Mucosa of stomach (tissue), 1 donor: ENCODE data around the gene SEZ6L.

ENCODE experiments used
- H3K27me3 ChIP-seq: one replicate; pipeline ENCODE4 v1.7.0; 2013; ENCODE audit warnings: mild to moderate bottlenecking, low read length; ENCODE audit not compliant: control insufficient read depth, insufficient read depth
- H3K36me3 ChIP-seq: one replicate; pipeline ENCODE4 v1.7.0; 2013; ENCODE audit warnings: low read length; ENCODE audit not compliant: control insufficient read depth, insufficient read depth
- H3K4me1 ChIP-seq: one replicate; pipeline ENCODE4 v1.7.0; 2013; ENCODE audit warnings: mild to moderate bottlenecking, low read length; ENCODE audit not compliant: control insufficient read depth, insufficient read depth
- H3K4me3 ChIP-seq: one replicate; pipeline ENCODE4 v1.7.0; 2013; ENCODE audit warnings: low read length
- H3K9ac ChIP-seq: one replicate; pipeline ENCODE4 v1.7.0; 2013; ENCODE audit warnings: mild to moderate bottlenecking, low read length, moderate library complexity
- H3K9me3 ChIP-seq: one replicate; pipeline ENCODE4 v1.7.0; 2013; ENCODE audit warnings: mild to moderate bottlenecking, low read length, moderate library complexity; ENCODE audit not compliant: control insufficient read depth
- donor health status: Pancreatic carcinoma.

Gene SEZ6L

DNA sequence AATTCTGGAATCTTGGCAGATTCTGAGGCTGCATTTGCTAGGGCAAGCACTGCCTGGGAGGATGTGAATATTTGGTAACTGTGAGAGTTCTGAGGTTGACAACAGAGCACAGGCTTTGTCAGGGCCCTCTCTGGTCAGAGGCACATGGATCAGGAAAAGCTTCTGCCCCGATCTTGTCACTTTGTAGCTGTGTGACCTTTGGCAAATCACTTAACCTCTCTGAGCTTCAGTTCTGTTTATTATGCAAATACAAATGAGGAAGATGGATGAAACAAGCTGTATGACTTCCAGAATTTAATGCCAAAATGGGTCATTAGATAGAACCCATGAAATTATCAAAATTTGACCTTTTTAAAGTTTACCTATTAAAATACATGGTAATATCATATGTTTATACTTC lies 94.9 kb downstream of the SEZ6L start:
- peaks cover 3% of the 10 kb centered on the region for H3K27me3 ChIP-seq

DNA sequence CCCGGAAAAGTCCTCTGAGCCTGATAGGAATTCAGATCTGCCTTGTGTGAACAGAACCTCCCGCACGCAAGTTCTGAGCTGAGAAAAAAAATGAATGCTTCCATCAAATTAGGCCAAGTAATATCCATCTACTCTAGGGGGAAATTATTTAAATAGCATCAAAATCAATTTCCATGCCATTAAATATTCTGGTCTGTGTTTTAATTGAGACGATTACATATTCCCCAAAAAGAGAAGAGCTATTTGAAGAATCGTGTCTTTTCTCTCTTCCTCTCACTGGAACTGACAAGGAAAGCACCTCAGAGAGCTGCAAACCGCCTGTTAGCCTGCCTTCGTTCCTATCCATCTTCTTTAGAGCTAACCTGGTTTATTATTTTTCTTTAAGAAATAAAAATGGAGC lies 96.0 kb downstream of the SEZ6L start:
- no peak overlapping the region for H3K9ac ChIP-seq
- peaks cover 3% of the 10 kb centered on the region for H3K27me3 ChIP-seq
- no peaks in the 10 kb centered on the region for H3K9me3 ChIP-seq
- no peaks in the 10 kb centered on the region for H3K4me1 ChIP-seq
- no peaks in the 10 kb centered on the region for H3K36me3 ChIP-seq
- no peak overlapping the region for H3K4me3 ChIP-seq

More for the DNA sequence above, 94.9 kb downstream of the SEZ6L start:
- H3K4me3 ChIP-seq = no peak overlapping the region
- H3K9ac ChIP-seq = no peak overlapping the region
- H3K36me3 ChIP-seq = no peaks in the 10 kb centered on the region
- no peaks in the 10 kb centered on the region for H3K9me3 ChIP-seq
- H3K4me1 ChIP-seq = no peaks in the 10 kb centered on the region

DNA sequence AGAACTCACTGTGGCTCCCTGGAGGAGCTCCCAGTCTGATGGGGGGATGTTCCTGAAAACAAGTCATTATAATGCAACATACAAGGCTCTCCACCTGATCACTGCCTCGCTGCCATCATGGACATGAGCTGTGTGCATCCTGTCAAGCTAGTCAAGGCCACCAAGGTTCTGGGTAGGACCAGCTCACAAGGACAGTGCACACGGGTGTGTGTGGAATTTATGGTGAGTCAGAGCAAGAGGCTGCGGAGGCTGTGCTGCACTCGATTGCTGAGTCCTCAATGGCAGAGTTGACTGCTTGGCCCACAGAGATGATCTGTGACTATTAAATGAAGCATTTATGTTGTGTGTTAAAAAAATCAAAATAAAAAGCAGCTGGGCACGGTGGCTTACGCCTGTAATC lies 96.6 kb downstream of the SEZ6L start:
- Histone ChIP-seq H3K27me3 (peaks cover 3% of the 10 kb centered on the region), H3K9me3 (no peaks in the 10 kb centered on the region), H3K4me3 (no peak overlapping the region), H3K4me1 (no peaks in the 10 kb centered on the region), H3K36me3 (no peaks in the 10 kb centered on the region), H3K9ac (no peak overlapping the region)

DNA sequence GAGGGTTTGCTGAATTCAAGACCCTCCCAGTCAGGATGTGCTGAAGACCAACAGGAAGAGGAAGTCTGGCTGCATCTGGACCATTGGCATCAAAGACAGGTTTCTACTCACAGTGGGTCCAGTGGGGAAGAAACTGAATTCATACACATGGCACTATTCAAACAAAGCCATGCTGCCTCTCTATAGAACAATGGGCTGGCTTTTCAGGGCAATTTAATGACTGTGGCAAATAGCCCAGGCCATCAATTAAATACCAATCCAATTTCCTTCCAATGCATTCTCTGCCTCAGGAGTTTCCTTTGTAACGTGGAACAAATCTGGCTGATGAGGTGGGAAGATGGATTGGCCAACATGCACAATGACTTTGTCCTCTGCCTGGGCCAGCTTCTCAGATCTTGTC lies 98.6 kb downstream of the SEZ6L start:
- Histone ChIP-seq H3K9ac (no peak overlapping the region), H3K36me3 (no peaks in the 10 kb centered on the region), H3K4me3 (no peak overlapping the region), H3K9me3 (no peaks in the 10 kb centered on the region), H3K4me1 (no peaks in the 10 kb centered on the region), H3K27me3 (peaks cover 3% of the 10 kb centered on the region)

DNA sequence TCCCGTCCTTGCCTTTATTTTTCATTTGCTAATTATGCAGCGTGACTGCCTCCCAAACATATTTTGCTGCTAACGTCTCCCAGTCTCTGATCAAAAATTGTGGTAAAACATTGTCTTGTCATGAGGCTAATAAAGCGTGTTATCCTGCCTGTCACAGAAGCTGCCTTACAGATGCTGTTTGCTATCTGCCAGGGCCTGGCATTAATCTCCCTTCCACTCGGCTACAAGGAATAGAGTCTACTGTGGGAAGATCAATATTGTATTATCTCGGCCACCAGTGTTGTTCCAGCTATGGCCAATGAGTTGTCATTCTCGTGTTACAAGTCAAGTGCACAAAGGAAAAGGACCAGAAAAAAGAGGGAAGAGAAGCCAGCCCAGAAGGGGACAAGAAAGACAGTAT lies 100.3 kb downstream of the SEZ6L start:
- no peaks in the 10 kb centered on the region for H3K36me3 ChIP-seq
- no peak overlapping the region for H3K9ac ChIP-seq
- no peaks in the 10 kb centered on the region for H3K9me3 ChIP-seq
- H3K27me3 ChIP-seq = peaks cover 3% of the 10 kb centered on the region
- H3K4me3 ChIP-seq = no peak overlapping the region
- no peaks in the 10 kb centered on the region for H3K4me1 ChIP-seq

DNA sequence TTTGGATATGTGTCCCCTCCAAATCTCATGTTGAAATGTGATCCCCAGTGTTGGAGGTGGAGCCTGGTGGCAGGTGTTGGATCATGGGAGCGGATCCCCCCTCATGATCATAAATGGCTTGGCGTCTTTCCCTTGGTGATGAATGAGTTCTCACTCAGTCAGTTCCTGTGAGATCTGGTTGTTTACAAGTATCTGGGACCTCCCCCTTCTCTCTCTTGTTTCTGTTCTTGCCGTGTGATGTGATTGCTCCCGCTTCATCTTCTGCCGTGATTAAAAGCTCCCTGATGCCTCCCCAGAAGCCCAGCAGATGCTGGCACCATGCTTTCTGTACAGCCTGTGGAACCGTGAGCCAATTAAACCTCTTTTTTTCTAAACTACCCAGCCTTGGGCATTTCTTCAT lies 102.2 kb downstream of the SEZ6L start:
- H3K36me3 ChIP-seq = no peaks in the 10 kb centered on the region
- peaks cover 3% of the 10 kb centered on the region for H3K27me3 ChIP-seq
- H3K4me3 ChIP-seq = no peak overlapping the region

DNA sequence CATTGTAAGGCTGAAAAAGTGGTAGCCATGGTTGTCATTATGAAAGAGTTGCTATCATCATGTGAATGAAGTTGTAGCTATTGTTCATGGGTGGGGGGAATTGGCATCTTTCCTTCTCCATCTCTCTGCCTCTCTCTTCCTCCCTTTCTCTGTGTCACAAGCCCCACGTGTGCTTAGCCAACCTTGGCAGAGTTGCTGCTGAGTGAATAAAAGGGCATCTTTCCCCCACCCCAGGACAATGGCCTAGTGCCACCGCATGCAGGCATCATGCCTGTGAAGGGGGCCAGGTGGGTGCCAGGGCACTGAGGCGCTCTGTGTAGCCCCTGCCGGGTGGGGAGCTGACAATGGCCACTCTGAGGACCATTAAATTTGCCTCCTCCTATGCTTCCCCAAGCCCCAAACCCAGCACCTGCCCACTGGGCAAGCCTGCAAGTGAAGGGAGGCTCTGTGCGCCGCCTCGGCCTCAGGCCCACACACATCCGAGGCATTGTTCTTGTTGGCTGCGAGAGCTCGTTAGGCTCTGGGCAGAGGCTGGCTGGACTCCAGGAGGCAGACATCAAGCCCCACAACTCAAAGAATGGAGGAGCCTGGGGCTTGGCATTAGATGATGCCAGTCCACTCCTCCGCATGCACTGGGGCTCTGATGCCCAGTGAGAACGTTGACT lies 103.9 kb downstream of the SEZ6L start:
- Histone ChIP-seq H3K27me3 (peaks cover 3% of the 10 kb centered on the region), H3K9ac (no peak overlapping the region), H3K36me3 (no peaks in the 10 kb centered on the region), H3K4me1 (no peaks in the 10 kb centered on the region), H3K9me3 (no peaks in the 10 kb centered on the region), H3K4me3 (no peak overlapping the region)

More for the DNA sequence above, 102.2 kb downstream of the SEZ6L start:
- no peaks in the 10 kb centered on the region for H3K9me3 ChIP-seq
- H3K4me1 ChIP-seq = no peaks in the 10 kb centered on the region
- H3K9ac ChIP-seq = no peak overlapping the region

DNA sequence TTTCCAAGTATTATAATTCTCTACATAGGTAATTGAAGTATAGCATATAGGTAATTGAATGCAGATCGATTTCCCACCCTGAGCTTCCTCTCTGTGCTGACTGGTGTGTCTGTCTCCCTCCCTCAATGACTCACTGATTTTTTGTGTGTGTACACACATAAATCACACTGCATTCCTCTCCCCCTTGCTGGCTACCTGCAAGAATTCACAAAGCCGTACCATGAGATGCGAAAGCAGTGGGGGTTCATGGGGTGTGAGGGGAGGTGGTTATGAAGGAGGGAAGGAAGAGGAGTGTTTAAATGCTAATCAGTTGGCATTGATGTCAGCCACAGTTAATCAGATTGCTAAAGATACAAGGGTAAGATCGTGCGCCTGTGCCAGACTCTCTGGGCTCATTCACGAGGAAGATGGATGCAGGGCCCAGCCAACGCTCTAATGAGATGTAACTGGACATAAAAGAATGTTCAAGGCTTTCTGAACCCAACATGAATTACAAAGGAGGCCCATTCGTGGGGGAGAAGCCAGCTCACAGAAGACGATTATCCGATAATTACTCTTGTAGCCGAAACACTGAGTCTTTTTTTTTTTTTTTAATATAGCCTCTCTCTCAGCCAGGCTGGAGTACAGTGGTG lies 107.4 kb downstream of the SEZ6L start:
- Histone ChIP-seq H3K9me3 (no peaks in the 10 kb centered on the region), H3K27me3 (no peaks in the 10 kb centered on the region), H3K4me3 (no peak overlapping the region), H3K4me1 (no peaks in the 10 kb centered on the region), H3K9ac (no peak overlapping the region), H3K36me3 (no peaks in the 10 kb centered on the region)

DNA sequence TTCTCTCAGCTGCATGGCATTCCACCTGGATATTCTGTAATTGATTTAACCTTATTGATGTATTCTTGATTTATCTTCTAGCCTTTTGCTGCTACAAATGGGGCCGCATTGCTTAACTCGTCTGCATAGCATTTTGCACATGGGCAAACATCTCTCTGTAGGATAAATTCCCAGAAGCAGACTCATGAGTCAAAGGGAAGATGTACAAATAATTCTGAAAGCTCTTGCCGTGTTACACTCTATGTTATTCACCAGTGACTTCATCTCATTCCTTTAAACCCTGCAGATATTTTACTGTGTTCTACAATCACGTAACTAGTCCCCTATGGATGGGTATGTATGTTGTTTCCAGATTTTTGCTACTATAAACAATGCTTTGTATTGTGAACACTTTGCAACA lies 112.7 kb downstream of the SEZ6L start:
- Histone ChIP-seq H3K27me3 (no peaks in the 10 kb centered on the region), H3K9ac (no peak overlapping the region), H3K36me3 (no peaks in the 10 kb centered on the region), H3K9me3 (no peaks in the 10 kb centered on the region), H3K4me3 (no peak overlapping the region), H3K4me1 (no peaks in the 10 kb centered on the region)

DNA sequence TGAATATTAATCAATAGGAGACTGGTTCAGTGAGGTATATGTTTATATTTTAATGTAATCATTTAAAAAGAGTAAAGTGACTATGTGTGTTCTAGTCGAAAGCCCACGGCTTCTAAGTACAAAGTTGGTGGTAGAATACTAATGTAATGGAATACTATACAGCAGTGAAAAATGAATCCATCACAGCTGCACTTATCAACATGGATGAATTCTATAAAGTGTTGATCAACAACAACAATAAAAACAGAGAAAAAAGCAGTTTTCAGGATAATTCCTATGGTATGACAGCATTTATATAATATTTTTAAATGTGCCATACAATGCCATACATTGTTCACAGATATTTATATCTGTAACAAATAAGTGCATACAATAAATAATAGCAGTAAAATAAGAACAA lies 114.1 kb downstream of the SEZ6L start:
- Histone ChIP-seq H3K4me1 (no peaks in the 10 kb centered on the region), H3K9ac (no peak overlapping the region), H3K36me3 (no peaks in the 10 kb centered on the region), H3K27me3 (no peaks in the 10 kb centered on the region), H3K9me3 (no peaks in the 10 kb centered on the region), H3K4me3 (no peak overlapping the region)

DNA sequence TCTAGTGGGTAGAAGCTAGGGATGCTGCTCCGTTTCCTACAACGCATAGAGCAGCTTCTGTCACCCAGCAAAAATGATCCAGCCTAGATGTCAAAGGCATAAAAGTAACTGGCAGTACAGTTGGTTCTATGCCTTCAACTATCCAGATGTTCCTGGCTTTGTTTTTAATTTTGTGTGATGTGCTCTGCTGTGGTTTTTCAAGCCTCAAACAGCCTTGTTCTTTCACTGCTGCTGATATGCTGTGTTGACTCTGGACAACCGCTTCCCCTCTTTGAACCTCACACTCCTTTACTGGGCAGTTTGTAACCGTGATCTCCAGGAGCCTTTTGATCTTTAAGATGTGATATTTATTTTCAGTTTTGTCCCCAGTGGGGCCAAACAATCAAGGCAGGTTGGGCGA lies 116.4 kb downstream of the SEZ6L start:
- H3K4me1 ChIP-seq = no peaks in the 10 kb centered on the region
- H3K9me3 ChIP-seq = no peaks in the 10 kb centered on the region
- no peak overlapping the region for H3K4me3 ChIP-seq
- H3K9ac ChIP-seq = no peak overlapping the region
- no peaks in the 10 kb centered on the region for H3K36me3 ChIP-seq
- no peaks in the 10 kb centered on the region for H3K27me3 ChIP-seq

DNA sequence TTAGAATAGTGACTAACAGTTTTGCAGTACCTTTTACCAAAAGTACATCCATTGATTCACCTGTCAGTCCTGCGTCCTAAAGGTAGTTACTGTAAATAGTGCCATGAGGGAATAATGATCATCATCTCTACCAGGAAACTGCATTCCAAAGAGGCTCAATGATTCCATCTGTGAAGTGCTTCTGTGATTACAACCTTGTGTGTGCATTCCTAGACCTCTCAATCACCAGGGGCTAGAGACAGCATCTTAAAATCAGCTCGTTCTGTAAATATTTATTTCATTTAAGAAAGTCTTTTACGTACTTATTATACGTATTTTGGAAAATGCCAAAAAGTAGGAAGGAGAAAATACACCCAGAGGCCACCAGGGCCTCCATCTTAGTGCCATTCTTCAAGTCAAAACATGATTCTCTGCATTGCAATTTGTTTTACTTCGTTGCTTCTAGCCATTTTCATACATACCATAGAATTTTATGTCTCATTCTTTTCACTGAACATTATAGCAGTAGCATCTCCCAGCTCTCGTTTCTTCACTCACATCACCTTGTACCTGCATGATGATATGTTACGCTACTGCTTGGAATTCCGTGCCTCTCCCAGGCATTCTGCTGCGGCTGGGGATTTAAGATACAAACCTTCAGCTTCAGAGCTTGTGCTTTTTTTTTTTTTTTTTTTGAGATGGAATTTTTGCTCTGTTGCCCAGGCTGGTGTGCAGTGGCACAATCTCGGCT lies 117.0 kb downstream of the SEZ6L start:
- Histone ChIP-seq H3K36me3 (no peaks in the 10 kb centered on the region), H3K9ac (no peak overlapping the region), H3K27me3 (no peaks in the 10 kb centered on the region), H3K4me3 (no peak overlapping the region), H3K4me1 (no peaks in the 10 kb centered on the region), H3K9me3 (no peaks in the 10 kb centered on the region)
